ENCODE measurements around the gene CPTP.

- TF ChIP-seq SUZ12 (IDR thresholded peaks at IDR 0.05; ENCODE audit: extremely low read depth, insufficient read depth, insufficient read length) (no peak), ZNF274 (IDR thresholded peaks at IDR 0.05; ENCODE audit: low read depth, low read length) (no peak)
Observed at GRCh38 chr1:1292851-1293250, 31.8 kb upstream of the CPTP start.
